HepG2 (cell line): ENCODE data around the gene PTH1R. TPM values are rescaled to one million over a fixed set of nuclear protein-coding genes. Genes with fewer than 3 reads are reported as not detected.

ENCODE experiments used
- polyA plus RNA-seq, 8 experiments: library from polyadenylated mRNA; depleted of rRNA in 3 of 8; stranded (reverse) in 7 of 8; unstranded in 1 of 8; fragments of >200 nt; fragmentation: Illumina TruSeq in 4 of 8; extraction: Trizol in 4 of 8; gene quantifications; 2 replicates each; pipeline versions ENCODE4 v1.2.1 to v1.2.3, GENCODE V29; 2011 to 2016; ENCODE audit warnings: low read depth in 4 of 8, missing spikeins in 1 of 8, mixed read lengths in 1 of 8; ENCODE audit not compliant: insufficient read depth in 1 of 8
- small RNA-seq, 3 experiments: library from RNA; depleted of rRNA; stranded (forward); fragments of <200 nt; gene quantifications; one replicate each; pipeline ENCODE3, GENCODE V24; 2012; ENCODE audit warnings: low read depth in 2 of 3, low replicate concordance in 1 of 3; ENCODE audit not compliant: insufficient read length in 3 of 3, insufficient read depth in 2 of 3
- total RNA-seq, 5 experiments: library from RNA; depleted of rRNA; stranded (reverse); fragments of >200 nt; fragmentation: Illumina TruSeq; extraction: Trizol; gene quantifications; 2 replicates each; pipeline ENCODE4 v1.2.3, GENCODE V29; 2016; ENCODE audit warnings: low read depth in 1 of 5

The PTH1R gene
- total and polyA plus RNA-seq, 2 of the 13 experiments (the other 11 are each of a cell fraction or from before 2014, with no cell fraction given), result not detected

Small RNA genes within 50 kb of the gene (small RNA-seq; reads per million reads assigned to genes)
- gene AC109583.2, result 0 reads per million in 3 experiments

Other genes with a start within 250 kb of the PTH1R start
- gene ALS2CL, start 184.0 kb upstream of the PTH1R start, total RNA-seq (2016; rRNA removed; fragmentation: Illumina TruSeq; extraction: Trizol), result not detected in 2 replicates
- gene ALS2CL, start 184.0 kb upstream of the PTH1R start, polyA plus RNA-seq (2011; rRNA removed), result not detected in 2 replicates
- not detected in 2 replicates for gene TMIE, start 176.3 kb upstream of the PTH1R start, total RNA-seq (2016; rRNA removed; fragmentation: Illumina TruSeq; extraction: Trizol)
- not detected in 2 replicates for gene TMIE, start 176.3 kb upstream of the PTH1R start, polyA plus RNA-seq (2011; rRNA removed)
- gene PRSS50, start 159.9 kb upstream of the PTH1R start, total RNA-seq (2016; rRNA removed; fragmentation: Illumina TruSeq; extraction: Trizol), result not detected in 2 replicates
- not detected in 2 replicates for gene PRSS50, start 159.9 kb upstream of the PTH1R start, polyA plus RNA-seq (2011; rRNA removed)
- not detected in 2 replicates for gene MYL3, start 14.3 kb upstream of the PTH1R start, total RNA-seq (2016; rRNA removed; fragmentation: Illumina TruSeq; extraction: Trizol)
- gene MYL3, start 14.3 kb upstream of the PTH1R start, polyA plus RNA-seq (2011; rRNA removed), result 0.13 TPM in 1 of 2 replicates, not detected in the other
- 49.5 and 55.2 TPM in 2 replicates for gene CCDC12, start 99.0 kb downstream of the PTH1R start, total RNA-seq (2016; rRNA removed; fragmentation: Illumina TruSeq; extraction: Trizol)
- 28.9 and 30.1 TPM in 2 replicates for gene CCDC12, start 99.0 kb downstream of the PTH1R start, polyA plus RNA-seq (2011; rRNA removed)
- 6.0 and 9.7 TPM in 2 replicates for gene NBEAL2, start 101.9 kb downstream of the PTH1R start, total RNA-seq (2016; rRNA removed; fragmentation: Illumina TruSeq; extraction: Trizol)
- gene NBEAL2, start 101.9 kb downstream of the PTH1R start, polyA plus RNA-seq (2011; rRNA removed), result 12.4 and 15.8 TPM in 2 replicates